Skeletal muscle tissue (tissue), 4 donors: Measurements from ENCODE around the gene GH1. TPM values are rescaled to one million over a fixed set of nuclear protein-coding genes. Genes with fewer than 3 reads are reported as not detected.
"Not testable (repeated sequence)": the region's sequence is repeated elsewhere in the genome, so short reads cannot be mapped to it uniquely, and the experiment has no call there.

Experiments used
- H3K27ac ChIP-seq: one replicate; pipeline ENCODE4 v1.7.0; 2013; ENCODE audit warnings: mild to moderate bottlenecking, low read depth, low read length, inconsistent platforms
- H3K27me3 ChIP-seq, 3 donors: one replicate each; pipeline ENCODE4 v1.7.0; 2013; ENCODE audit warnings: low read length in 3 of 3; ENCODE audit not compliant: control insufficient read depth in 3 of 3, insufficient read depth in 3 of 3
- H3K36me3 ChIP-seq, 3 donors: one replicate each; pipeline ENCODE4 v1.7.0; 2013; ENCODE audit warnings: low read length in 3 of 3; ENCODE audit not compliant: control insufficient read depth in 3 of 3, insufficient read depth in 3 of 3
- H3K4me1 ChIP-seq, 3 donors: one replicate each; pipeline ENCODE4 v1.7.0; 2013; ENCODE audit warnings: low read length in 3 of 3, mild to moderate bottlenecking in 3 of 3; ENCODE audit not compliant: control insufficient read depth in 3 of 3, insufficient read depth in 3 of 3
- H3K4me3 ChIP-seq, 3 donors: one replicate each; pipeline ENCODE4 v1.7.0; 2013; ENCODE audit warnings: low read length in 3 of 3
- H3K9ac ChIP-seq, 3 donors: one replicate each; pipeline ENCODE4 v1.7.0; 2013; ENCODE audit warnings: low read length in 3 of 3, mild to moderate bottlenecking in 3 of 3, moderate library complexity in 2 of 3, low read depth in 1 of 3
- H3K9me3 ChIP-seq, 3 donors: one replicate each; pipeline ENCODE4 v1.7.0; 2013; ENCODE audit warnings: low read length in 3 of 3; ENCODE audit not compliant: control insufficient read depth in 3 of 3
- total RNA-seq: library from RNA; depleted of rRNA; stranded (reverse); fragments of >200 nt; gene quantifications from one replicate; pipeline ENCODE4 v1.2.3, GENCODE V29; 2014
- donor health status: Osteomylitis.

GH1 gene
- total RNA-seq, 1 donor from 2014 or later = not detected

- H3K4me3 ChIP-seq, H3K4me1 ChIP-seq: not testable (repeated sequence)
These were observed 33.5 kb downstream of the GH1 start for GRCh38 chr17:63885119-63885518.

DNA sequence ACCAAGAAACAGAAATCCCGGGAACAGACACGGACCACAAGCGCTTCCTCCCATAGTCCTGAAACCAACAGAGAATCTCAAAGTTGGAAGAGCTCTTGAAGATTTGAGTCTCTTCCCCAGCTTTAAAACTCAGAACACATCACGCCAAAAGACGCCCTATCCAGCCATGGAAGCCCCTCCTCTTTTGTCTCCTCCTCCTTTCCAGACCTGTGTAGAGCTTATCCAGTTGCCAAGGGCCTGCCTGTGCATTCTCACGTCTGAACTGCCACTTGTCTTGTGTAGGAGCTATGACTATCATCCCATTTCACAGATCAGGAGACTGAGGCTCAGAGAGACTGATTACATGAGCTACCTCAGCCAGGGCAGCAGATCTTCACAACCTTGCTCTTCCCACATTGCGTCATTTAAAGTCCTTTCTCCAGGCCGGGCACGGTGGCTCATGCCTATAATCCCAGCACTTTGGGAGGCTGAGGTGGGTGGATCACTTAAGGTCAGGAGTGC, 36.0 kb downstream of the GH1 start:
- not testable (repeated sequence) for H3K9me3 ChIP-seq, H3K27me3 ChIP-seq, H3K4me3 ChIP-seq, H3K27ac ChIP-seq, H3K4me1 ChIP-seq, H3K9ac ChIP-seq, H3K36me3 ChIP-seq

More at GRCh38 chr17:63885119-63885518, 33.5 kb downstream of the GH1 start:
- not testable (repeated sequence) for H3K27me3 ChIP-seq, H3K9ac ChIP-seq, H3K9me3 ChIP-seq, H3K36me3 ChIP-seq, H3K27ac ChIP-seq

DNA sequence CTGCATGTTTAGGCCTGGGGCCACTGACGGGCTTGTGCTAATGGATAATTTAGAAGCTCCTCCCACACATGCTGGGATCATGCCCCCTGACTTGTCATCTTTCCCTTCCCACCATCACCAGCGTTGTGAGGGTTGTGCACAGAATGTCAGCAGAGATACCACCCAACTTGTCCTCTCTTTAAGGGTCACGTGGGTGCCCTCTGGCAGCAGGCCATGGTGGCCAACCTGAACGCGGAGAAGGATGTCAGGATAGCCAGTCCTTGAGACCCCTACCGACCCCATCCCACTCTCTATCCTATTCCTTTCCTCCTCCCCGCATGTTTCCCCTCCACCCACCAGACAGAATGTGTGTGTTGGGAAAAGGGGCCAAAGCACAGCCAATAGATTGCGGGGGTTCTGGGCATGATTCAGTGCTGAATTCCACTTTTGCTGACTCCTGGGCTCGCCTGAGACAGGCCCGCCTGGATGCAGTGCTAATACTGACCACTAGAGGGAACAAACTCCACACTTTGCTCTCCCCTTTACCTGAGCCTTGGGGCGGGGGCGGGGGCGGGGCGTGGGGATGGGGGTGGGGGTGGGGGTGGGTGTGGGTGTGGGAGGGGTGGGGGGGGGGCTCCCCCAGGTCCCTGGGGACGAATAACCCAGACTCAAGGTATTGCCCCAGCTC, 36.6 kb downstream of the GH1 start, which contains the start of gene GH2:
Gene GH2 (minus strand): TSS at position 10 of the 667 bp plus-strand sequence. CDS start 143 bp downstream, outside the sequence.
- H3K9ac ChIP-seq = no peak within 1 kb of the TSS
- H3K27ac ChIP-seq = no peak within 1 kb of the TSS
- H3K27me3 ChIP-seq = no peaks in the 10 kb centered on the region
- no peak within 1 kb of the TSS for H3K4me3 ChIP-seq
- no peaks in the 10 kb centered on the region for H3K36me3 ChIP-seq
- H3K4me1 ChIP-seq = peaks cover 0 to 6% (median 0%) of the 10 kb centered on the region in 3 donors
- no peaks in the 10 kb centered on the region for H3K9me3 ChIP-seq

DNA sequence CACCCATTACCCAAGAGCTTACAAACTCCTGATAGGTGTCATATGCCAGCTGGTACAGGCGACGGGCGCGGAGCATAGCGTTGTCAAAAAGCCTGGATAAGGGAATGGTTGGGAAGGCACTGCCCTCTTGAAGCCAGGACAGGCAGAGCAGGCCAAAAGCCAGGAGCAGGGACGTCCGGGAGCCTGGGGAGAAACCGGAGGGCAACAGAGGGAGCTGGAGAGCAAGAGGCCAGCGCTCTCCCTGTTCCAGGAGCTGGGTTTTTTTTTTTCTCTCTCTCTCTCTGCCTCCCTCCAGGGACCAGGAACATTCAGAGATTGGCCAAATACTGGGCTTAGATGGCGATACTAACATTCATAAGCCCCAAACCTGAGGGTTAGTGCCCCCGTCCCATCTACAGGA, 37.3 kb downstream of the GH1 start:
- H3K36me3 ChIP-seq, H3K27ac ChIP-seq, H3K4me1 ChIP-seq, H3K9me3 ChIP-seq, H3K9ac ChIP-seq, H3K4me3 ChIP-seq, H3K27me3 ChIP-seq: not testable (repeated sequence)

DNA sequence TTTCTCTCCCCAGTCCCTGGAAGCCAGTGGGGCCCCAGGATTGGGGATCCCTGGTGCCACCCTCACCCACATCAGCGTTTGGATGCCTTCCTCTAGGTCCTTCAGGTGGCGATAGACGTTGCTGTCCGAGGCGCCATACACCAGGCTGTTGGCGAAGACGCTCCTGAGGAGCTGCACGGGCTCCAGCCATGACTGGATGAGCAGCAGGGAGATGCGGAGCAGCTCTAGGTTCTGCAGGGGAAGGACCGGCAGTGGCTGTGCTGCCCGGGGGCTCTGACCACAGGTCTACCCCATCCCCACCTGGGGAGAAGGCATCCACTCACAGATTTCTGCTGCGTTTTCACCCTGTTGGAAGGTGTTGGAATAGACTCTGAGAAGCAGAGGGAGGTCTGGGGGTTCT, 37.9 kb downstream of the GH1 start:
- Histone ChIP-seq H3K27ac (no peak overlapping the region), H3K4me3 (no peak overlapping the region), H3K27me3 (peaks cover 0 to 4% (median 0%) of the 10 kb centered on the region in 3 donors)

GRCh38 chr17:63878413-63878812, 40.2 kb downstream of the GH1 start:
- H3K27me3 ChIP-seq, H3K9ac ChIP-seq, H3K27ac ChIP-seq, H3K4me3 ChIP-seq, H3K36me3 ChIP-seq, H3K4me1 ChIP-seq, H3K9me3 ChIP-seq: not testable (repeated sequence)

More for the DNA sequence above, 37.9 kb downstream of the GH1 start:
- no peaks in the 10 kb centered on the region for H3K9me3 ChIP-seq
- no peaks in the 10 kb centered on the region for H3K36me3 ChIP-seq
- no peak overlapping the region for H3K9ac ChIP-seq
- peaks cover 0 to 5% (median 0%) of the 10 kb centered on the region in 3 donors for H3K4me1 ChIP-seq

GRCh38 chr17:63874693-63875092, 43.9 kb downstream of the GH1 start:
- H3K27ac ChIP-seq, H3K36me3 ChIP-seq, H3K9me3 ChIP-seq, H3K9ac ChIP-seq, H3K27me3 ChIP-seq, H3K4me3 ChIP-seq, H3K4me1 ChIP-seq: not testable (repeated sequence)

GRCh38 chr17:63874061-63874626, 44.5 kb downstream of the GH1 start:
- not testable (repeated sequence) for H3K9me3 ChIP-seq, H3K36me3 ChIP-seq, H3K4me1 ChIP-seq, H3K27ac ChIP-seq, H3K4me3 ChIP-seq, H3K27me3 ChIP-seq, H3K9ac ChIP-seq

GRCh38 chr17:63873577-63873976, 45.1 kb downstream of the GH1 start, which contains the start of gene CSH2:
Gene CSH2 (minus strand): TSS chr17:63873677. CDS start chr17:63873614, 63 bp downstream.
- H3K27me3 ChIP-seq, H3K9ac ChIP-seq, H3K9me3 ChIP-seq: not testable (repeated sequence)

DNA sequence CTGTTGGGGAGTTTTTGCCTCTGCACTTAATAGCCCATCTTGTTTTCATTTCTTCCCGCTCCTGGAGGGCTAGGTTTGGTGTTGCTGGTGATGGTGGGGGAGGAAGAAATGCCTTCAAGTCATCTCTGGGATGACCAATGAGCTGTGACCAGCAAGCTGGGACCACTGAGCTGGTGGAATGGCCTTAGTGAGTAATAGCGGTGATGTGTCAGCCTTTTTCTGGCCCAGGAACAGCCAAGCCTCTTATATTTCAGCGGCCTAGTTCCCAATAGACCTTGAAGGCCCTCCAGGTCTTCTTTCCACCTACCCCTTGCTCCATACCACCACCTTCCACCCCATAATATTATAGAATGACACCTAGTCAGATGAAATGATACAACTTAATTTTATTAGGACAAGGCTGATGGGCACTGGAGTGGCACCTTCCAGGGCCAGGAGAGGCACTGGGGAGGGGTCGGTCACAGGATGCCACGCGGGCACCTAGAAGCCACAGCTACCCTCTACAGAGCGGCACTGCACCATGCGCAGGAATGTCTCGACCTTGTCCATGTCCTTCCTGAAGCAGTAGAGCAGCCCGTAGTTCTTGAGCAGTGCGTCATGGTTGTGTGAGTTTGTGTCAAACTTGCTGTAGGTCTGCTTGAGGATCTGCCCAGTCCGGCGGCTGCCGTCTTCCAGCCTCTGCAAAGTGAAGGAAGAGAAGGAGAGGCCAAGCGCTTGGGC, 46.8 kb downstream of the GH1 start:
- H3K36me3 ChIP-seq, H3K9me3 ChIP-seq, H3K27ac ChIP-seq, H3K9ac ChIP-seq, H3K27me3 ChIP-seq, H3K4me3 ChIP-seq, H3K4me1 ChIP-seq: not testable (repeated sequence)

More at GRCh38 chr17:63873577-63873976, 45.1 kb downstream of the GH1 start, which contains the start of gene CSH2:
- H3K36me3 ChIP-seq, H3K4me3 ChIP-seq, H3K27ac ChIP-seq, H3K4me1 ChIP-seq: not testable (repeated sequence)
